H9 (cell line): ENCODE measurements around the gene PALD1. TPM values are rescaled to one million over a fixed set of nuclear protein-coding genes. Genes with fewer than 3 reads are reported as not detected.

Source experiments
- DNase-seq: peaks from one replicate; pipeline ENCODE4 v3.0.0-alpha.2; 2017
- H2AFZ ChIP-seq: one replicate; pipeline ENCODE4 v1.6.1; 2013; ENCODE audit warnings: mild to moderate bottlenecking, low read length, control low read depth, moderate library complexity
- H2AK5ac ChIP-seq: 2 replicates; pipeline ENCODE4 v1.6.1; 2013; ENCODE audit warnings: low read length, control low read depth, mixed read lengths; ENCODE audit not compliant: insufficient read length
- H2BK120ac ChIP-seq: one replicate; pipeline ENCODE4 v1.6.1; 2013; ENCODE audit warnings: low read depth, mild to moderate bottlenecking, low read length, control low read depth, inconsistent platforms; ENCODE audit not compliant: poor library complexity, severe bottlenecking
- H2BK12ac ChIP-seq: 2 replicates; pipeline ENCODE4 v1.6.1; 2013; ENCODE audit warnings: low read length, control low read depth, mixed read lengths, low read depth; ENCODE audit not compliant: insufficient read length
- H2BK15ac ChIP-seq: 2 replicates; pipeline ENCODE4 v1.6.1; 2013; ENCODE audit warnings: low read depth, low read length, control low read depth
- H2BK20ac ChIP-seq: one replicate; pipeline ENCODE4 v1.6.1; 2013; ENCODE audit warnings: low read depth, mild to moderate bottlenecking, low read length, control low read depth, inconsistent platforms; ENCODE audit not compliant: poor library complexity, severe bottlenecking
- H2BK5ac ChIP-seq: 2 replicates; pipeline ENCODE4 v1.6.1; 2013; ENCODE audit warnings: low read length, control low read depth, mixed read lengths; ENCODE audit not compliant: insufficient read length
- H3K14ac ChIP-seq: 2 replicates; pipeline ENCODE4 v1.6.1; 2013; ENCODE audit warnings: low read length, control low read depth; ENCODE audit not compliant: insufficient read depth
- H3K18ac ChIP-seq: 2 replicates; pipeline ENCODE4 v1.6.1; 2013; ENCODE audit warnings: low read depth, mild to moderate bottlenecking, mixed read lengths, low read length, control low read depth; ENCODE audit not compliant: insufficient read length
- H3K23ac ChIP-seq: 2 replicates; pipeline ENCODE4 v1.6.1; 2013; ENCODE audit warnings: low read length, control low read depth, mixed read lengths, low read depth; ENCODE audit not compliant: insufficient read length
- H3K23me2 ChIP-seq: 2 replicates; pipeline ENCODE4 v1.6.1; 2013; ENCODE audit warnings: low read depth, mild to moderate bottlenecking, mixed read lengths, low read length, control low read depth; ENCODE audit not compliant: insufficient read length, poor library complexity, severe bottlenecking
- H3K27ac ChIP-seq: 2 replicates; pipeline ENCODE4 v1.5.1; 2013; ENCODE audit warnings: low read length, control low read depth, mixed read lengths, low read depth; ENCODE audit not compliant: insufficient read length
- H3K27me3 ChIP-seq: 2 replicates; pipeline ENCODE4 v1.6.1; 2013; ENCODE audit warnings: low read length, control low read depth, inconsistent platforms; ENCODE audit not compliant: insufficient read depth
- H3K4ac ChIP-seq: 2 replicates; pipeline ENCODE4 v1.6.1; 2013; ENCODE audit warnings: low read depth, mild to moderate bottlenecking, control low read depth, inconsistent platforms, low read length, moderate library complexity
- H3K4me1 ChIP-seq: 2 replicates; pipeline ENCODE4 v1.6.1; 2013; ENCODE audit warnings: low read length, control low read depth, inconsistent platforms; ENCODE audit not compliant: insufficient read depth
- H3K4me2 ChIP-seq: 2 replicates; pipeline ENCODE4 v1.6.1; 2013; ENCODE audit warnings: low read length, control low read depth, mixed read lengths; ENCODE audit not compliant: insufficient read length, insufficient read depth
- H3K56ac ChIP-seq: 2 replicates; pipeline ENCODE4 v1.6.1; 2013; ENCODE audit warnings: low read depth, mild to moderate bottlenecking, mixed read lengths, low read length, control low read depth; ENCODE audit not compliant: insufficient read length
- H3K79me1 ChIP-seq: 2 replicates; pipeline ENCODE4 v1.6.1; 2013; ENCODE audit warnings: low read depth, mild to moderate bottlenecking, moderate library complexity, low read length, control low read depth, inconsistent platforms; ENCODE audit not compliant: insufficient read depth, poor library complexity, severe bottlenecking
- H3K79me2 ChIP-seq: 2 replicates; pipeline ENCODE4 v1.6.1; 2013; ENCODE audit warnings: low read length, control low read depth, inconsistent platforms; ENCODE audit not compliant: insufficient read depth
- H3K9ac ChIP-seq: 2 replicates; pipeline ENCODE4 v1.6.1; 2013; ENCODE audit warnings: low read length, control low read depth, mixed read lengths; ENCODE audit not compliant: insufficient read length; ENCODE audit errors: extremely low read depth
- H3K9me3 ChIP-seq: one replicate; pipeline ENCODE4 v1.6.1; 2013; ENCODE audit warnings: low read depth, low read length, inconsistent platforms; ENCODE audit not compliant: control insufficient read depth
- H3T11ph ChIP-seq: one replicate; pipeline ENCODE4 v1.6.1; 2013; ENCODE audit warnings: mild to moderate bottlenecking, low read length, control low read depth, inconsistent platforms
- H4K20me1 ChIP-seq: one replicate; pipeline ENCODE4 v1.6.1; 2013; ENCODE audit not compliant: control insufficient read depth, insufficient read length, insufficient read depth
- H4K5ac ChIP-seq: 2 replicates; pipeline ENCODE4 v1.6.1; 2013; ENCODE audit warnings: low read depth, mild to moderate bottlenecking, mixed read lengths, low read length, control low read depth; ENCODE audit not compliant: insufficient read length
- H4K8ac ChIP-seq: replicated peaks from 2 replicates; pipeline ENCODE4 v1.6.1; 2013; ENCODE audit warnings: low read length, control low read depth, mixed read lengths, low read depth; ENCODE audit not compliant: insufficient read length
- H4K91ac ChIP-seq: 2 replicates; pipeline ENCODE4 v1.6.1; 2013; ENCODE audit warnings: low read depth, mild to moderate bottlenecking, moderate library complexity, mixed read lengths, low read length, control low read depth; ENCODE audit not compliant: insufficient read length
- H3K27ac Mint-ChIP-seq, 3 experiments: 2 replicates in 2 of 3; 3 replicates in 1 of 3; pipeline ENCODE4 v1.8.0; 2020 to 2021; ENCODE audit warnings: mixed read lengths in 3 of 3, mild to moderate bottlenecking in 1 of 3, moderate library complexity in 1 of 3
- H3K27me3 Mint-ChIP-seq: 2 replicates; pipeline ENCODE4 v1.8.0; 2021; ENCODE audit warnings: low read depth, mild to moderate bottlenecking, moderate library complexity, mixed read lengths
- H3K36me3 Mint-ChIP-seq, 3 experiments: 2 replicates in 2 of 3; 3 replicates in 1 of 3; pipeline ENCODE4 v1.8.0; 2020 to 2021; ENCODE audit warnings: low read depth in 3 of 3, mixed read lengths in 3 of 3; ENCODE audit not compliant: insufficient read depth in 1 of 3
- H3K4me1 Mint-ChIP-seq, 2 experiments: 2 replicates each; pipeline ENCODE4 v1.8.0; 2020; ENCODE audit warnings: mixed read lengths in 2 of 2
- H3K4me3 Mint-ChIP-seq, 2 experiments: 2 replicates in 1 of 2; 3 replicates in 1 of 2; pipeline ENCODE4 v1.8.0; 2020 to 2021; ENCODE audit warnings: mild to moderate bottlenecking in 2 of 2, mixed read lengths in 2 of 2, moderate library complexity in 1 of 2
- H3K9me3 Mint-ChIP-seq, 2 experiments: 2 replicates in 1 of 2; 3 replicates in 1 of 2; pipeline ENCODE4 v1.8.0; 2020; ENCODE audit warnings: mild to moderate bottlenecking in 2 of 2, mixed read lengths in 2 of 2, moderate library complexity in 1 of 2
- CTCF ChIP-seq: fragments of 200-600 bp; sonication (generic); conservative IDR thresholded peaks from 3 replicates; pipeline ENCODE4 v1.8.0; 2021; ENCODE audit warnings: antibody characterized with exemption, mild to moderate bottlenecking
- WGBS: extraction: QIAGEN DNeasy Blood & Tissue Kit; methylation state at CpG from one replicate; pipeline ENCODE4 v1.1.7; 2013; ENCODE audit warnings: missing lambda C conversion rate, low lambda C conversion rate, mixed read lengths; ENCODE audit not compliant: insufficient read length; ENCODE audit errors: extremely low coverage; 5-methylcytosine and 5-hydroxymethylcytosine counted together
- total RNA-seq: library from RNA; stranded (reverse); gene quantifications from 2 replicates; pipeline ENCODE4 v1.2.1, GENCODE V29; 2021

Gene PALD1
- total RNA-seq, 1 experiment from 2014 or later: 21.1 TPM

- Histone ChIP-seq H3T11ph (no peak overlapping the region), H3K79me1 (no peaks in the 10 kb centered on the region), H2BK15ac (no peak overlapping the region), H3K56ac (no peak overlapping the region), H4K8ac (no peak overlapping the region), H2AFZ (no peak overlapping the region), H3K14ac (no peak overlapping the region), H3K9ac (no peak overlapping the region), H2BK20ac (no peak overlapping the region), H3K4me2 (no peak overlapping the region), H3K27me3 (no peaks in the 10 kb centered on the region; the same call in 1 of the 2 replicates), H3K27ac (no peak overlapping the region), H2BK120ac (no peak overlapping the region), H3K23ac (no peak overlapping the region), H3K23me2 (no peaks in the 10 kb centered on the region), H3K9me3 (no peaks in the 10 kb centered on the region), H4K5ac (no peak overlapping the region), H2AK5ac (no peak overlapping the region), H3K79me2 (no peaks in the 10 kb centered on the region), H2BK5ac (no peak overlapping the region), H4K91ac (no peak overlapping the region), H3K4me1 (peaks cover 7% of the 10 kb centered on the region; the same call in 1 of the 2 replicates), H3K4ac (no peak overlapping the region), H2BK12ac (no peak overlapping the region), H4K20me1 (no peaks in the 10 kb centered on the region), H3K18ac (no peak overlapping the region)
- no CpG with 5 or more reads among the region's 2 CpGs for WGBS
- Mint-ChIP-seq H3K9me3 (no peaks in the 10 kb centered on the region; a peak in 1 of 5 replicates), H3K27ac (peak overlapping the region in 1 of 3 experiments; percentile 31; a peak in 1 of 7 replicates), H3K36me3 (no peaks in the 10 kb centered on the region), H3K27me3 (peaks cover 53% of the 10 kb centered on the region), H3K4me3 (no peak overlapping the region), H3K4me1 (peaks cover 24 to 35% of the 10 kb centered on the region in 2 experiments)
- TF ChIP-seq CTCF: no peak
- DNase-seq: no peak
Observed at GRCh38 chr10:70448236-70448635, 30.3 kb upstream of the PALD1 start.
